D721Med (cell line): Measurements from ENCODE around the gene IL17C.

ENCODE experiments used
- DNase-seq: peaks from one replicate; pipeline ENCODE4 v3.0.0; 2011; ENCODE audit warnings: low spot score; ENCODE audit not compliant: insufficient read length
- FAIRE-seq: peaks from 2 replicates; lab custom pipeline; 2011; peaks lifted over from hg19 to GRCh38; lab: Jason Lieb, UNC
- CTCF ChIP-seq: IDR thresholded peaks from 2 replicates; pipeline ENCODE4 v1.5.1; 2012; ENCODE audit warnings: mild to moderate bottlenecking, control low read depth; ENCODE audit not compliant: insufficient read depth; ENCODE audit errors: missing control alignments

IL17C gene

GRCh38 chr16:88593910-88594309, 44.5 kb upstream of the IL17C start:
- no peak for TF ChIP-seq CTCF
- no peak for FAIRE-seq
- DNase-seq, result no peak

GRCh38 chr16:88595101-88595500, 43.3 kb upstream of the IL17C start:
- DNase-seq (no peak), FAIRE-seq (no peak)
- no peak for TF ChIP-seq CTCF

- DNase-seq, result no peak
- TF ChIP-seq CTCF, result no peak
- FAIRE-seq, result no peak
Observed at GRCh38 chr16:88595921-88596320, 42.5 kb upstream of the IL17C start.

- DNase-seq (no peak), FAIRE-seq (no peak)
- no peak for TF ChIP-seq CTCF
Observed at GRCh38 chr16:88596483-88596882, 41.9 kb upstream of the IL17C start.

GRCh38 chr16:88597856-88598491, 40.4 kb upstream of the IL17C start:
- TF ChIP-seq CTCF, result no peak
- FAIRE-seq, result no peak
- no peak for DNase-seq

- DNase-seq (no peak), FAIRE-seq (no peak)
- TF ChIP-seq CTCF, result no peak
Observed at GRCh38 chr16:88599092-88599733, 39.2 kb upstream of the IL17C start.
